ENCODE results near the gene RASGEF1B.

GRCh38 chr4:81495345-81495744 is 23.6 kb upstream of the RASGEF1B start:
- no peak for TF ChIP-seq CTCF (conservative IDR thresholded peaks at IDR 0.05; ENCODE audit: low read depth, low read length)
- no peak for TF ChIP-seq EZH2 (IDR thresholded peaks at IDR 0.05; ENCODE audit: borderline replicate concordance, low read depth, low read length, poor library complexity, severe bottlenecking)
